Bronchial epithelial cell (primary cell): Measurements from ENCODE around the gene AIRE. TPM values are rescaled to one million over a fixed set of nuclear protein-coding genes. Genes with fewer than 3 reads are reported as not detected.

Source experiments
- DNase-seq: peaks from one replicate; pipeline ENCODE4 v3.0.0-alpha.2; 2010; ENCODE audit warnings: low read depth
- FAIRE-seq: peaks from 2 replicates; lab custom pipeline; 2011; peaks lifted over from hg19 to GRCh38; lab: Jason Lieb, UNC
- H3K27me3 ChIP-seq: 2 replicates; pipeline ENCODE4 v1.5.1; 2011; ENCODE audit warnings: low read length; ENCODE audit not compliant: control insufficient read depth, insufficient read depth
- H3K36me3 ChIP-seq: 2 replicates; pipeline ENCODE4 v1.5.1; 2011; ENCODE audit warnings: low read length; ENCODE audit not compliant: control insufficient read depth, insufficient read depth
- H3K4me3 ChIP-seq: 2 replicates; pipeline ENCODE4 v1.5.1; 2011; ENCODE audit warnings: mild to moderate bottlenecking, low read depth, low read length, control low read depth
- CTCF ChIP-seq: IDR thresholded peaks from 2 replicates; pipeline ENCODE4 v1.5.1; 2011; ENCODE audit warnings: mild to moderate bottlenecking, moderate library complexity, low read length, control low read depth, inconsistent platforms; ENCODE audit not compliant: insufficient read depth, severe bottlenecking
- total RNA-seq: library from RNA; depleted of rRNA; stranded (reverse); fragments of >200 nt; gene quantifications from 2 replicates; pipeline ENCODE4 v1.2.1, GENCODE V29; 2014

AIRE gene
- total RNA-seq, 1 donor from 2014 or later, result not detected

GRCh38 chr21:44295163-44295573, 9.5 kb downstream of the AIRE start:
- FAIRE-seq, result no peak
- Histone ChIP-seq H3K36me3 (no peaks in the 10 kb centered on the region), H3K27me3 (peaks cover 4% of the 10 kb centered on the region), H3K4me3 (no peak overlapping the region)
- no peak for DNase-seq
- TF ChIP-seq CTCF, result no peak

- Histone ChIP-seq H3K4me3 (no peak overlapping the region), H3K36me3 (no peaks in the 10 kb centered on the region), H3K27me3 (peaks cover 4% of the 10 kb centered on the region)
- no peak for FAIRE-seq
- TF ChIP-seq CTCF, result no peak
- no peak for DNase-seq
Observed at GRCh38 chr21:44295646-44296045, 10.0 kb downstream of the AIRE start.

- DNase-seq, result no peak
- Histone ChIP-seq H3K27me3 (peaks cover 2% of the 10 kb centered on the region), H3K4me3 (no peak overlapping the region), H3K36me3 (no peaks in the 10 kb centered on the region)
- no peak for TF ChIP-seq CTCF
- FAIRE-seq, result no peak
Observed at GRCh38 chr21:44296103-44296519, 10.4 kb downstream of the AIRE start.

DNA sequence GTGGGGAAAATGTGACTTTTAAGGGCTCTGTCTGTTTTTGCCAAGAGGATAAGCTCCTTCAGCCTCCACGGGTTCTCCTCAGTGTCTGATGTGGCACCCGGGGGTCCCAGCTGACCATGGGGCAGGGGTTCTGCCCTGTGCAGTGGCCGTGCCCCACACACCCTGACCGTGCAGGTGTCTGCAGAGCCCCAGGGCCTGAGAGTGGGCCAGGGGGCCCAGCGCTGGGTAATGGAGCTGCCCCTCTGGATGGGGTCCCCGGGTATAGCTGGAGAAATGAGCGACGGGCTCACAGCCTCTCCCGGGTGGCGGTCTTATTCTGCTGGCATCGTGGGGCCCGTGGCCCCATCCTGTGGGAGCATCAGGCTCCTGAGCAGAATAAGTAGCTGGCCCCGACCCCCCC, 11.2 kb downstream of the AIRE start:
- Histone ChIP-seq H3K36me3 (no peaks in the 10 kb centered on the region), H3K27me3 (peaks cover 2% of the 10 kb centered on the region), H3K4me3 (no peak overlapping the region)
- FAIRE-seq, result no peak
- TF ChIP-seq CTCF, result no peak
- no peak for DNase-seq

- peaks cover 2% of the 10 kb centered on the region for H3K27me3 ChIP-seq
- H3K36me3 ChIP-seq, result no peaks in the 10 kb centered on the region
- peak; percentile 62 for DNase-seq
- FAIRE-seq, result no peak
- no peak overlapping the region for H3K4me3 ChIP-seq
- TF ChIP-seq CTCF, result peak; percentile 91
Observed at GRCh38 chr21:44297525-44298290, 12.0 kb downstream of the AIRE start.
